Renal cortex interstitium (tissue), 15 donors: Measurements from ENCODE around the gene TPH2. TPM values are rescaled to one million over a fixed set of nuclear protein-coding genes. Genes with fewer than 3 reads are reported as not detected.

Source experiments
- DNase-seq, 11 donors: peaks; one replicate each; pipeline ENCODE4 v3.0.0-alpha.2; 2013; ENCODE audit warnings: low read depth in 9 of 11, low spot score in 4 of 11; ENCODE audit errors: extremely low read depth in 1 of 11
- long read RNA-seq, 16 experiments: transcript quantifications; one replicate each; lab custom pipeline, GENCODE V29; 2026
- polyA plus RNA-seq, 3 donors: library from polyadenylated mRNA; unstranded; fragments of 120-200 nt; gene quantifications; one replicate each; pipeline ENCODE4 v1.2.1, GENCODE V29; 2013; ENCODE audit not compliant: insufficient read length in 3 of 3

Gene TPH2
- polyA plus RNA-seq, result under 1 TPM in 2 of 3 donors, not detected in 1; 0.09 to 0.47 TPM
- long read RNA-seq, donor 1, result 0 reads
- long read RNA-seq, donor 2, result 0 reads
- long read RNA-seq, donor 3, result 0 reads
- long read RNA-seq, donor 4, result 0 reads
- long read RNA-seq, donor 5, result 0 reads
- long read RNA-seq, donor 6, result 0 reads
- long read RNA-seq, donor 7, result 0 reads
- long read RNA-seq, donor 8, result 0 reads
- long read RNA-seq, donor 9, result 0 reads
- long read RNA-seq, donor 10, result 0 reads
- long read RNA-seq, donor 11, result 0 reads
- long read RNA-seq, donor 12, result 0 reads
- long read RNA-seq, donor 13, result 0 reads
- long read RNA-seq, donor 14, result 0 reads
- long read RNA-seq, donor 15, result 0 reads
- long read RNA-seq, donor 16, result 0 reads

- peak; percentile 27 to 82 (median 71) for DNase-seq
Observed at GRCh38 chr12:71938728-71939385, at the start of gene TPH2. TPH2 (plus strand) TSS chr12:71938845; CDS start chr12:71938987, 142 bp downstream.

- no peak for DNase-seq
Observed at GRCh38 chr12:71890475-71890874, 48.2 kb upstream of the TPH2 start.

- DNase-seq, result no peak
Observed at GRCh38 chr12:71892059-71892458, 46.6 kb upstream of the TPH2 start.

DNA sequence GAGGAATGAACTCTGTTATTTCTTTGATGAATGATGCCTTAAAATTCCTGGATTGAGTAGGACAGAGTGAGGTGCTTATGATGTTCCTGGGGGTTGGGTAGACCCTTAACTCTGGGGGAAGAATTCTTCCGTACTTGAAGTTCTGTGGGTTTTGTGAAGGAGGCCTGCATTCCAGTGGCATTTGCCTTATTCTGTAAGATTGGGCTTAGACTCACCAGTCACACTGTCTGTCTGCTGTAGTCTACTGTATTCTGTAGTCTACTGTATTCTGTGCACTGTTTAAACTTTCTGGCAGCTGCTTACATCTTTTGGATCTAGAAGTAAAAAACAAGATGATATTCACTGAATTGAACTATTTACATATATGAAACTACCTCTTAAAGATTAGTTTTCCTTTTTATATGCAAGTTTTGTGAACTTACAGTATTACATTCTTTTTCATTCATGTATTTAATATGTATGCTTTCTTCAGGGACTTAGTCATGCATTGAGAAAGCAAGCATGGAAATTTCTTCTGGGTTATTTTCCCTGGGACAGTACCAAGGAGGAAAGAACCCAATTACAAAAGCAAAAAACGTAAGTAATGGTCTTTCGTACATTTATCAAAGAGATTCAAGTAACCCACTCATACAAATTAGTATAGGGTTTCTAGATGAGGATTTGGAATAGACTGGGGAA, 42.3 kb upstream of the TPH2 start:
- no peak for DNase-seq

- no peak for DNase-seq
Observed at GRCh38 chr12:71900091-71900490, 38.6 kb upstream of the TPH2 start.

DNA sequence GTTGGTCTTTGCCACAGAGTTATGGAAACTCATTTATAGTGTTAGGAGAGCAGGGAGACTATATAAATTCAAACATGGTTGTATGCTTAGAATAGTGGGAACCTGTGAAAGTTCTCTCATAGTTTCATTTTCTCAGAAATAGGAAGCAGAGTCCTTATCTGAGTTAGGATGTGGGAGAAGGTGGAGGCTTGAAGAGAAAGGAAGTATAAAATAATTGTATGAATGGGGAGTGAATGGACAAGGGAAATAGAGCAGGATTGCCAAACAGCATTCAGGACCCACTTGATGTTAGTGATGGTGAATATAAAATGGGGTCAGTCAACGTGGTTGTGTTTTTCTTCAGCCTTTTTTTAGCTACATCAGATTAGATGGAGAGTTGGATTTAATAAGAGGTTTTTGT, 34.0 kb upstream of the TPH2 start:
- DNase-seq, result no peak

DNA sequence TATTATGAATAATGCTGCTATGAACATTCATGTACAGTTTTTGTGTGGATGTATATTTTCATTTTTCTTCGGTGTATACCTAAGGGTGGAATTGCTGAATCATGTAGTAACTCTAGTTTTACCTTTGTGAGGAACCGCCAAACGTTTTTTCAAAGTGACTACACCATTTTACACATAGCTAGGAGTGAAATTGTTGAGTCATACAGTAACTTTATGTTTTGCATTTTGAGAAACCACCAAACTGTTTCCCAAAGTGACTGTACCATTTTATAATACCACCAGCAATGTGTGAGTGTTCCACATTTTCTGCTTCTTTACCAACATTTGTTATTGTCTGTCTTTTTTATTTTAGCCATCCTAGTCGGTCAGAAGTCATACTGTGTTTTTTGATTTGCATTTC, 3.1 kb upstream of the TPH2 start:
- DNase-seq, result no peak

- DNase-seq, result no peak
Observed at GRCh38 chr12:71940068-71940467, 1.4 kb downstream of the TPH2 start.

GRCh38 chr12:71941174-71941573, 2.5 kb downstream of the TPH2 start:
- DNase-seq, result no peak

DNA sequence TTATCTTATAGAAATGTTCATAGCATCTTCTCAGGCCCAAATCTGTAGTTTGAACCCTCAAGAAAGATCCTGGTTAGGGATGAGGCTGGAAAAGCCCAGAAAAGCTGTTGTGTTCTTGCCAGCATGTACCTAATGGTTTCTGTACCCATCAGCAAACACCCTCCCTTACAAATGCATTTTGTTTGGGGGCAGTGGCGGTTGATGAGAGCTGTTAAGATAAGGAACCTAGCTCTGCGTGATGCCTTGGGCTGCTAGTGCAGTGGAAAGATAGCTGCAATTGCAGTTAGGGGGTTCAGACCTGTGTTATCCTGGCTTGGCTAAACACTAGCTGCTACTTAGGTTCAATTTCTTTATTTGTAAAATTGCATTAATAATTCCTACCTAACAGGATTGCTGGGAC, 3.6 kb downstream of the TPH2 start:
- DNase-seq, result no peak

DNA sequence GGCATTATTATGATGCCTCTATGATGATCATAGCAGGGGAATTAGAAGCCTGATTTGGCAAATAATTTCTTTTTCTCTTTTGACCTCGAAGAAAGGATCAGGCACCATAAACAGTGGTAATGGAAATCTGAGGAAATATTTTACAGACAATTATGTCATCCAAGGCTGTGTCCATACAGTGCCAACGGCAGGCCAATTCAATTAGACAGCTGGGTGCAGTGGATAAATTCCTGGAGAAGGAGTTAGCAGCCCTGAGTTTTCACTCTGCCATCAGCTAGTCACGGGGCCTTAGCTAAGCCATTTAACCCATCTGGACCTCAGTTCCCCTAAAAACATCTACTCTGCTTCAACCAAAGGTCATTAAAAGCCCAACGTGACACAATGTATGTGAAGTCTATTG, 4.1 kb downstream of the TPH2 start:
- no peak for DNase-seq

- DNase-seq, result no peak
Observed at GRCh38 chr12:71945121-71945520, 6.5 kb downstream of the TPH2 start.

- no peak for DNase-seq
Observed at GRCh38 chr12:71945883-71946282, 7.2 kb downstream of the TPH2 start.

DNA sequence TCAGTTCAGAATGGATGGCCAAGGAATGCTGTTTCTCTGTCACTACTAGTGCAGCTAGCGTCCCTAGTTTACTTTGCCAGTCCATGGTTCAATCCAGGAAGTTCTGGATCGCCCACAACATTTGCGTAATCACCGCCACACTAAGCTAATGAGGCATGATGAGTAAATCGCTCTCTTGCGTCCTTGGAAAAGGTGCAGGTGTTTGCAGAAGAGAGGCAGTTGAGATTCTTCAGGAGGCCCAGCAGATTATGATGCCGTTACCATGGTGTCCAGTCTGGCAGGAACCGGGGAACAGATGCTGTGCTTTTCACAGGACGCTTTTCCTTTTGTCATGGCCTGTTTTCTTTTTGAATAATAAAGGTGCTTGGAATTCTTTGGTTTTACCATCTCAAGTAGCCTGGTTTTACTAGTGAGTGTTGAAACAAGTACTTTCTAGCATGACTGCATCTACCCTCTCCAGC, 9.0 kb downstream of the TPH2 start:
- peak in 3 of 11 donors; percentile 0 to 5 (median 2) for DNase-seq

GRCh38 chr12:71948390-71948789, 9.7 kb downstream of the TPH2 start:
- DNase-seq, result no peak

- no peak for DNase-seq
Observed at GRCh38 chr12:71949646-71950045, 11.0 kb downstream of the TPH2 start.

DNA sequence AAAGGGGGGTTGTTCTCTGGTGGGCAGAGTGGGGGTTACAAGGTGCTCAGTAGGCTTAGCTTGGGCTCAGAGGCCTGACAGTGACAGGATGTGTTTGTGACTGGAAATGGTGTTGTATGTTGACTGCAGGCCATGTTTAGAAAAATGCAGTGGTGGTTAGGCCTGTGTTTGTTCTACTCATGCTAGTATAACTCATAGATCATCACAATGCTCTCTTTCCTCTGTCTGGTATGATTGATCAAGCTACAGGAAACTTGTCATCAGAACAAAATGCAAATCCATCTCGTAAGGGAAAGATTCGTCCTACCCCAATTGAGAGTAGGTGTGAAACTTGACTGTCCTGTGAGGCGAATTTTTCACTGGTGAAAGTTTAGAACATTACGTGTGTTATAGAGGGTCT, 11.8 kb downstream of the TPH2 start:
- DNase-seq, result no peak

DNA sequence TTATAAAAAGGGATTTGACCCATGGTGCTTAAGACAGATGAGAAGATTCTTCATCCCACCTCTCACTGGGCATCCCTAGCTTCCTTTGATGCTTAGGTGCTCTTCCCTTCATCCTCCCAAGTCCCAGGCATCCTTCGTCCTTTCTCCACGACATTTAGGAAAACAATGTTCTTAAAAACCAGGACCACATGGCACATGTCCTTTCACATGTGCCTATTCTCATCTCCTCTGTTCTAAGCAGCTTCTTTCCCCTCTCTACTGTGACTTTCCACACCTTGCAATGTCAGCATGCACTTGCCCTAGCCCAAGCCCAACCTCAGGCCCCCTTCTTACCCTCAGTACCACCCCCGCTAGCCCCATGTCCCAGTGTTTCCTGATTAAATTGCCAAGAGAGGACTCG, 12.2 kb downstream of the TPH2 start:
- no peak for DNase-seq

- no peak for DNase-seq
Observed at GRCh38 chr12:71954083-71954778, 15.6 kb downstream of the TPH2 start.

- DNase-seq, result no peak
Observed at GRCh38 chr12:71954861-71955260, 16.2 kb downstream of the TPH2 start.
